PFSK-1 (cell line): ENCODE data around the gene NTMT2.

Experiments used
- FOXP2 ChIP-seq: optimal IDR thresholded peaks from 2 replicates; pipeline ENCODE3; 2011; ENCODE audit warnings: borderline replicate concordance, control low read depth, inconsistent platforms; ENCODE audit not compliant: insufficient read depth; ENCODE audit errors: extremely low read length, extremely low read depth
- POLR2AphosphoS5 ChIP-seq: IDR thresholded peaks from 2 replicates; pipeline ENCODE4 v1.6.1; 2012; ENCODE audit warnings: low read depth, mild to moderate bottlenecking, control low read depth, low read length, moderate library complexity
- SIN3A ChIP-seq: IDR thresholded peaks from 2 replicates; pipeline ENCODE4 v1.6.1; 2012; ENCODE audit warnings: mild to moderate bottlenecking, low read length, moderate library complexity, borderline replicate concordance; ENCODE audit not compliant: insufficient read depth
- TAF1 ChIP-seq: IDR thresholded peaks from 2 replicates; pipeline ENCODE4 v1.6.1; 2012; ENCODE audit warnings: low read length, control low read depth, borderline replicate concordance; ENCODE audit not compliant: insufficient read depth
- TF ChIP-seq, protein P1 (sequence below), 2 experiments: IDR thresholded peaks; 2 replicates each; pipeline versions ENCODE4 v1.6.1 to v1.8.0; 2011 to 2012; ENCODE audit warnings: low read depth in 2 of 2, low read length in 2 of 2, control low read depth in 1 of 2, inconsistent platforms in 1 of 2, mild to moderate bottlenecking in 1 of 2, moderate library complexity in 1 of 2; ENCODE audit not compliant: insufficient read depth in 1 of 2

GRCh38 chr1:170198090-170198489 is 52.3 kb downstream of the NTMT2 start:
- TF ChIP-seq, protein P1, sequence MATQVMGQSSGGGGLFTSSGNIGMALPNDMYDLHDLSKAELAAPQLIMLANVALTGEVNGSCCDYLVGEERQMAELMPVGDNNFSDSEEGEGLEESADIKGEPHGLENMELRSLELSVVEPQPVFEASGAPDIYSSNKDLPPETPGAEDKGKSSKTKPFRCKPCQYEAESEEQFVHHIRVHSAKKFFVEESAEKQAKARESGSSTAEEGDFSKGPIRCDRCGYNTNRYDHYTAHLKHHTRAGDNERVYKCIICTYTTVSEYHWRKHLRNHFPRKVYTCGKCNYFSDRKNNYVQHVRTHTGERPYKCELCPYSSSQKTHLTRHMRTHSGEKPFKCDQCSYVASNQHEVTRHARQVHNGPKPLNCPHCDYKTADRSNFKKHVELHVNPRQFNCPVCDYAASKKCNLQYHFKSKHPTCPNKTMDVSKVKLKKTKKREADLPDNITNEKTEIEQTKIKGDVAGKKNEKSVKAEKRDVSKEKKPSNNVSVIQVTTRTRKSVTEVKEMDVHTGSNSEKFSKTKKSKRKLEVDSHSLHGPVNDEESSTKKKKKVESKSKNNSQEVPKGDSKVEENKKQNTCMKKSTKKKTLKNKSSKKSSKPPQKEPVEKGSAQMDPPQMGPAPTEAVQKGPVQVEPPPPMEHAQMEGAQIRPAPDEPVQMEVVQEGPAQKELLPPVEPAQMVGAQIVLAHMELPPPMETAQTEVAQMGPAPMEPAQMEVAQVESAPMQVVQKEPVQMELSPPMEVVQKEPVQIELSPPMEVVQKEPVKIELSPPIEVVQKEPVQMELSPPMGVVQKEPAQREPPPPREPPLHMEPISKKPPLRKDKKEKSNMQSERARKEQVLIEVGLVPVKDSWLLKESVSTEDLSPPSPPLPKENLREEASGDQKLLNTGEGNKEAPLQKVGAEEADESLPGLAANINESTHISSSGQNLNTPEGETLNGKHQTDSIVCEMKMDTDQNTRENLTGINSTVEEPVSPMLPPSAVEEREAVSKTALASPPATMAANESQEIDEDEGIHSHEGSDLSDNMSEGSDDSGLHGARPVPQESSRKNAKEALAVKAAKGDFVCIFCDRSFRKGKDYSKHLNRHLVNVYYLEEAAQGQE (IDR thresholded peaks at IDR 0.05; ENCODE audit: insufficient read depth in 1 of 2, low read depth in 2 of 2, low read length in 2 of 2): no peak
- TF ChIP-seq POLR2AphosphoS5: no peak
- TF ChIP-seq SIN3A: no peak
- no peak for TF ChIP-seq FOXP2
- no peak for TF ChIP-seq TAF1
